ENCODE results near the gene PGR.

- TF ChIP-seq CTCF (conservative IDR thresholded peaks at IDR 0.05): no peak
- TF ChIP-seq ZFX (IDR thresholded peaks at IDR 0.05): no peak
Measured at GRCh38 chr11:101010899-101011298, 118.7 kb downstream of the PGR start.

All from C4-2B (cell line).